Measurements from ENCODE around the gene PPP1R15B. TPM values are rescaled to one million over a fixed set of nuclear protein-coding genes. Genes with fewer than 3 reads are reported as not detected.

Gene PPP1R15B
- total RNA-seq, 1 donor from 2014 or later: 42.4 TPM

- FAIRE-seq (no peak), DNase-seq (ENCODE audit: low spot score in 2 of 2) (no peak)
Observed at GRCh38 chr1:204404629-204405028, 7.0 kb downstream of the PPP1R15B start.

- FAIRE-seq (no peak), DNase-seq (ENCODE audit: low spot score in 2 of 2) (no peak)
Observed at GRCh38 chr1:204402391-204402790, 9.2 kb downstream of the PPP1R15B start.

- FAIRE-seq: no peak
- no peak for DNase-seq (ENCODE audit: low spot score in 2 of 2)
Observed at GRCh38 chr1:204401730-204402129, 9.9 kb downstream of the PPP1R15B start.

GRCh38 chr1:204400882-204401510 lies 10.6 kb downstream of the PPP1R15B start:
- FAIRE-seq (no peak), DNase-seq (ENCODE audit: low spot score in 2 of 2) (no peak)

- DNase-seq (ENCODE audit: low spot score in 2 of 2) (peak in 1 of 2 donors; percentile 68), FAIRE-seq (no peak)
Observed at GRCh38 chr1:204398197-204399125, 13.2 kb downstream of the PPP1R15B start.

- DNase-seq (ENCODE audit: low spot score in 2 of 2): no peak
- FAIRE-seq: no peak
Observed at GRCh38 chr1:204396015-204396583, 15.5 kb downstream of the PPP1R15B start.

GRCh38 chr1:204391629-204392028 lies 20.0 kb downstream of the PPP1R15B start:
- DNase-seq (ENCODE audit: low spot score in 2 of 2): no peak
- FAIRE-seq: no peak

- DNase-seq (ENCODE audit: low spot score in 2 of 2) (no peak), FAIRE-seq (no peak)
Observed at GRCh38 chr1:204390751-204391466, 20.7 kb downstream of the PPP1R15B start.

- FAIRE-seq: no peak
Observed at GRCh38 chr1:204385727-204386126, 25.9 kb downstream of the PPP1R15B start.

GRCh38 chr1:204384636-204385352 lies 26.8 kb downstream of the PPP1R15B start:
- FAIRE-seq: no peak
- DNase-seq (ENCODE audit: low spot score in 2 of 2): peak in 1 of 2 donors; percentile 49

More at GRCh38 chr1:204385727-204386126, 25.9 kb downstream of the PPP1R15B start:
- no peak for DNase-seq (ENCODE audit: low spot score in 2 of 2)

GRCh38 chr1:204383163-204383904 lies 28.3 kb downstream of the PPP1R15B start:
- no peak for FAIRE-seq
- DNase-seq (ENCODE audit: low spot score in 2 of 2): no peak

GRCh38 chr1:204382714-204383083 lies 28.9 kb downstream of the PPP1R15B start:
- no peak for FAIRE-seq

GRCh38 chr1:204380293-204380831 lies 31.3 kb downstream of the PPP1R15B start:
- FAIRE-seq: no peak
- DNase-seq (ENCODE audit: low spot score in 2 of 2): no peak

More at GRCh38 chr1:204382714-204383083, 28.9 kb downstream of the PPP1R15B start:
- no peak for DNase-seq (ENCODE audit: low spot score in 2 of 2)

GRCh38 chr1:204377800-204378668 lies 33.6 kb downstream of the PPP1R15B start:
- FAIRE-seq (no peak), DNase-seq (ENCODE audit: low spot score in 2 of 2) (peak in 1 of 2 donors; percentile 59)

- DNase-seq (ENCODE audit: low spot score in 2 of 2) (no peak), FAIRE-seq (no peak)
Observed at GRCh38 chr1:204376919-204377799, 34.5 kb downstream of the PPP1R15B start.

GRCh38 chr1:204376465-204376864 lies 35.2 kb downstream of the PPP1R15B start:
- DNase-seq (ENCODE audit: low spot score in 2 of 2) (no peak), FAIRE-seq (no peak)

- FAIRE-seq (no peak), DNase-seq (ENCODE audit: low spot score in 2 of 2) (no peak)
Observed at GRCh38 chr1:204373911-204374310, 37.7 kb downstream of the PPP1R15B start.

Data from frontal cortex (tissue), 4 donors.